ENCODE measurements around the gene DLEC1. TPM values are rescaled to one million over a fixed set of nuclear protein-coding genes. Genes with fewer than 3 reads are reported as not detected.

DLEC1 gene
- total and polyA plus RNA-seq, 9 of the 15 experiments (the other 6 are each of a cell fraction or from before 2014, with no cell fraction given), result 0.07 to 0.08 TPM; not detected in 7

DNA sequence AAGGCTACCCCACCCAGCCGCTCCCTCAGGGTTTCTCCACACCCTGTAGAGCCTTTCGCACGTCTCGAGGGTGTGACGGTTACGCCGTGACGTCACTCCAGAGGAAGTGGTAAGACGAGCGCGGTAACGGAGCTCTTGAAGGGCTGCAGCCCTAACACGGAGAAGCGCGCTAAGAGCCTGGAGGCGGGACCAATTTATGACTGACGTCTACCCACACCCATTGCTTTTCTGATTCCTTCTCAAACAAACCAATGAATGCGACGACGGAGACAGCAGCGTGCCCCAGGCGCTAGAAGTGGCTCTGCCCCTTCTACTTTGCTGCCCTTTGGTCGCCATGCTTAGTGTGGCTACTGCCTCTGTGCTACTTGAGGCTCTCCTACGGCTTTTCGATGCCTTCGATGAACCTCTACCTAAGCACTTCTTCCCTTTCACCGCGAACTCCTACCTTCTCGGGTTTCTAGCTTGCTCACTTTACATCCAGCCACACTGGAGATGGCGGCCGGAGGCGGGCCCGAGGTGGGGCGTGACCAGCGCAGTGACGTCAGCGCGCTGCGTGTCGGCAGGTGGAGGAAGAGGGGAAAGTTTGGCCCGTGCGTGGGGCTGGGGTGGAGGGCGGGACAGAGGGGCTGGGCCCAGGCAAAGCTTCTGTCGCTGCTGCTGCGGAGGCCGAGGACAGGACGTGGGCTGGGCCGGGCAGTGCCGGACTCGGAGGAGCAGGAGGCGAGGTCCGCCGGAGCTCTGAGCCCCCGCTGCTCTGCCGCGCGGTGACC is 126.1 kb downstream of the DLEC1 start, which contains the start of gene OXSR1 (continued):
- TF ChIP-seq, protein P1, sequence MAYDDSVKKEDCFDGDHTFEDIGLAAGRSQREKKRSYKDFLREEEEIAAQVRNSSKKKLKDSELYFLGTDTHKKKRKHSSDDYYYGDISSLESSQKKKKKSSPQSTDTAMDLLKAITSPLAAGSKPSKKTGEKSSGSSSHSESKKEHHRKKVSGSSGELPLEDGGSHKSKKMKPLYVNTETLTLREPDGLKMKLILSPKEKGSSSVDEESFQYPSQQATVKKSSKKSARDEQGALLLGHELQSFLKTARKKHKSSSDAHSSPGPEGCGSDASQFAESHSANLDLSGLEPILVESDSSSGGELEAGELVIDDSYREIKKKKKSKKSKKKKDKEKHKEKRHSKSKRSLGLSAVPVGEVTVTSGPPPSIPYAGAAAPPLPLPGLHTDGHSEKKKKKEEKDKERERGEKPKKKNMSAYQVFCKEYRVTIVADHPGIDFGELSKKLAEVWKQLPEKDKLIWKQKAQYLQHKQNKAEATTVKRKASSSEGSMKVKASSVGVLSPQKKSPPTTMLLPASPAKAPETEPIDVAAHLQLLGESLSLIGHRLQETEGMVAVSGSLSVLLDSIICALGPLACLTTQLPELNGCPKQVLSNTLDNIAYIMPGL (CRISPR knock-in tag; IDR thresholded peaks at IDR 0.05), result peak; percentile 88; the same call in 1 of the 2 replicates
- TF ChIP-seq SIN3B (IDR thresholded peaks at IDR 0.05; ENCODE audit: low read depth) (no peak; the same call in 1 of the 2 replicates), CTBP1 (IDR thresholded peaks at IDR 0.05; ENCODE audit: borderline replicate concordance) (peak; percentile 81), DACH1 (IDR thresholded peaks at IDR 0.05; ENCODE audit: partially characterized antibody) (no peak), U2AF1 (optimal IDR thresholded peaks at IDR 0.05; ENCODE audit: low read depth, low read length) (peak; percentile 69), MYNN (IDR thresholded peaks at IDR 0.05) (no peak; the same call in none of the 2 replicates), MYNN (CRISPR knock-in tag; IDR thresholded peaks at IDR 0.05) (no peak), IRF2 (CRISPR knock-in tag; IDR thresholded peaks at IDR 0.05) (no peak), CBX5 (IDR thresholded peaks at IDR 0.05; ENCODE audit: borderline replicate concordance, low read depth) (no peak)
- TF ChIP-seq, protein P2, sequence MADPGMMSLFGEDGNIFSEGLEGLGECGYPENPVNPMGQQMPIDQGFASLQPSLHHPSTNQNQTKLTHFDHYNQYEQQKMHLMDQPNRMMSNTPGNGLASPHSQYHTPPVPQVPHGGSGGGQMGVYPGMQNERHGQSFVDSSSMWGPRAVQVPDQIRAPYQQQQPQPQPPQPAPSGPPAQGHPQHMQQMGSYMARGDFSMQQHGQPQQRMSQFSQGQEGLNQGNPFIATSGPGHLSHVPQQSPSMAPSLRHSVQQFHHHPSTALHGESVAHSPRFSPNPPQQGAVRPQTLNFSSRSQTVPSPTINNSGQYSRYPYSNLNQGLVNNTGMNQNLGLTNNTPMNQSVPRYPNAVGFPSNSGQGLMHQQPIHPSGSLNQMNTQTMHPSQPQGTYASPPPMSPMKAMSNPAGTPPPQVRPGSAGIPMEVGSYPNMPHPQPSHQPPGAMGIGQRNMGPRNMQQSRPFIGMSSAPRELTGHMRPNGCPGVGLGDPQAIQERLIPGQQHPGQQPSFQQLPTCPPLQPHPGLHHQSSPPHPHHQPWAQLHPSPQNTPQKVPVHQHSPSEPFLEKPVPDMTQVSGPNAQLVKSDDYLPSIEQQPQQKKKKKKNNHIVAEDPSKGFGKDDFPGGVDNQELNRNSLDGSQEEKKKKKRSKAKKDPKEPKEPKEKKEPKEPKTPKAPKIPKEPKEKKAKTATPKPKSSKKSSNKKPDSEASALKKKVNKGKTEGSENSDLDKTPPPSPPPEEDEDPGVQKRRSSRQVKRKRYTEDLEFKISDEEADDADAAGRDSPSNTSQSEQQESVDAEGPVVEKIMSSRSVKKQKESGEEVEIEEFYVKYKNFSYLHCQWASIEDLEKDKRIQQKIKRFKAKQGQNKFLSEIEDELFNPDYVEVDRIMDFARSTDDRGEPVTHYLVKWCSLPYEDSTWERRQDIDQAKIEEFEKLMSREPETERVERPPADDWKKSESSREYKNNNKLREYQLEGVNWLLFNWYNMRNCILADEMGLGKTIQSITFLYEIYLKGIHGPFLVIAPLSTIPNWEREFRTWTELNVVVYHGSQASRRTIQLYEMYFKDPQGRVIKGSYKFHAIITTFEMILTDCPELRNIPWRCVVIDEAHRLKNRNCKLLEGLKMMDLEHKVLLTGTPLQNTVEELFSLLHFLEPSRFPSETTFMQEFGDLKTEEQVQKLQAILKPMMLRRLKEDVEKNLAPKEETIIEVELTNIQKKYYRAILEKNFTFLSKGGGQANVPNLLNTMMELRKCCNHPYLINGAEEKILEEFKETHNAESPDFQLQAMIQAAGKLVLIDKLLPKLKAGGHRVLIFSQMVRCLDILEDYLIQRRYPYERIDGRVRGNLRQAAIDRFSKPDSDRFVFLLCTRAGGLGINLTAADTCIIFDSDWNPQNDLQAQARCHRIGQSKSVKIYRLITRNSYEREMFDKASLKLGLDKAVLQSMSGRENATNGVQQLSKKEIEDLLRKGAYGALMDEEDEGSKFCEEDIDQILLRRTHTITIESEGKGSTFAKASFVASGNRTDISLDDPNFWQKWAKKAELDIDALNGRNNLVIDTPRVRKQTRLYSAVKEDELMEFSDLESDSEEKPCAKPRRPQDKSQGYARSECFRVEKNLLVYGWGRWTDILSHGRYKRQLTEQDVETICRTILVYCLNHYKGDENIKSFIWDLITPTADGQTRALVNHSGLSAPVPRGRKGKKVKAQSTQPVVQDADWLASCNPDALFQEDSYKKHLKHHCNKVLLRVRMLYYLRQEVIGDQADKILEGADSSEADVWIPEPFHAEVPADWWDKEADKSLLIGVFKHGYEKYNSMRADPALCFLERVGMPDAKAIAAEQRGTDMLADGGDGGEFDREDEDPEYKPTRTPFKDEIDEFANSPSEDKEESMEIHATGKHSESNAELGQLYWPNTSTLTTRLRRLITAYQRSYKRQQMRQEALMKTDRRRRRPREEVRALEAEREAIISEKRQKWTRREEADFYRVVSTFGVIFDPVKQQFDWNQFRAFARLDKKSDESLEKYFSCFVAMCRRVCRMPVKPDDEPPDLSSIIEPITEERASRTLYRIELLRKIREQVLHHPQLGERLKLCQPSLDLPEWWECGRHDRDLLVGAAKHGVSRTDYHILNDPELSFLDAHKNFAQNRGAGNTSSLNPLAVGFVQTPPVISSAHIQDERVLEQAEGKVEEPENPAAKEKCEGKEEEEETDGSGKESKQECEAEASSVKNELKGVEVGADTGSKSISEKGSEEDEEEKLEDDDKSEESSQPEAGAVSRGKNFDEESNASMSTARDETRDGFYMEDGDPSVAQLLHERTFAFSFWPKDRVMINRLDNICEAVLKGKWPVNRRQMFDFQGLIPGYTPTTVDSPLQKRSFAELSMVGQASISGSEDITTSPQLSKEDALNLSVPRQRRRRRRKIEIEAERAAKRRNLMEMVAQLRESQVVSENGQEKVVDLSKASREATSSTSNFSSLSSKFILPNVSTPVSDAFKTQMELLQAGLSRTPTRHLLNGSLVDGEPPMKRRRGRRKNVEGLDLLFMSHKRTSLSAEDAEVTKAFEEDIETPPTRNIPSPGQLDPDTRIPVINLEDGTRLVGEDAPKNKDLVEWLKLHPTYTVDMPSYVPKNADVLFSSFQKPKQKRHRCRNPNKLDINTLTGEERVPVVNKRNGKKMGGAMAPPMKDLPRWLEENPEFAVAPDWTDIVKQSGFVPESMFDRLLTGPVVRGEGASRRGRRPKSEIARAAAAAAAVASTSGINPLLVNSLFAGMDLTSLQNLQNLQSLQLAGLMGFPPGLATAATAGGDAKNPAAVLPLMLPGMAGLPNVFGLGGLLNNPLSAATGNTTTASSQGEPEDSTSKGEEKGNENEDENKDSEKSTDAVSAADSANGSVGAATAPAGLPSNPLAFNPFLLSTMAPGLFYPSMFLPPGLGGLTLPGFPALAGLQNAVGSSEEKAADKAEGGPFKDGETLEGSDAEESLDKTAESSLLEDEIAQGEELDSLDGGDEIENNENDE (IDR thresholded peaks at IDR 0.05; ENCODE audit: low read depth, low read length), result no peak
- TF ChIP-seq, protein P3, sequence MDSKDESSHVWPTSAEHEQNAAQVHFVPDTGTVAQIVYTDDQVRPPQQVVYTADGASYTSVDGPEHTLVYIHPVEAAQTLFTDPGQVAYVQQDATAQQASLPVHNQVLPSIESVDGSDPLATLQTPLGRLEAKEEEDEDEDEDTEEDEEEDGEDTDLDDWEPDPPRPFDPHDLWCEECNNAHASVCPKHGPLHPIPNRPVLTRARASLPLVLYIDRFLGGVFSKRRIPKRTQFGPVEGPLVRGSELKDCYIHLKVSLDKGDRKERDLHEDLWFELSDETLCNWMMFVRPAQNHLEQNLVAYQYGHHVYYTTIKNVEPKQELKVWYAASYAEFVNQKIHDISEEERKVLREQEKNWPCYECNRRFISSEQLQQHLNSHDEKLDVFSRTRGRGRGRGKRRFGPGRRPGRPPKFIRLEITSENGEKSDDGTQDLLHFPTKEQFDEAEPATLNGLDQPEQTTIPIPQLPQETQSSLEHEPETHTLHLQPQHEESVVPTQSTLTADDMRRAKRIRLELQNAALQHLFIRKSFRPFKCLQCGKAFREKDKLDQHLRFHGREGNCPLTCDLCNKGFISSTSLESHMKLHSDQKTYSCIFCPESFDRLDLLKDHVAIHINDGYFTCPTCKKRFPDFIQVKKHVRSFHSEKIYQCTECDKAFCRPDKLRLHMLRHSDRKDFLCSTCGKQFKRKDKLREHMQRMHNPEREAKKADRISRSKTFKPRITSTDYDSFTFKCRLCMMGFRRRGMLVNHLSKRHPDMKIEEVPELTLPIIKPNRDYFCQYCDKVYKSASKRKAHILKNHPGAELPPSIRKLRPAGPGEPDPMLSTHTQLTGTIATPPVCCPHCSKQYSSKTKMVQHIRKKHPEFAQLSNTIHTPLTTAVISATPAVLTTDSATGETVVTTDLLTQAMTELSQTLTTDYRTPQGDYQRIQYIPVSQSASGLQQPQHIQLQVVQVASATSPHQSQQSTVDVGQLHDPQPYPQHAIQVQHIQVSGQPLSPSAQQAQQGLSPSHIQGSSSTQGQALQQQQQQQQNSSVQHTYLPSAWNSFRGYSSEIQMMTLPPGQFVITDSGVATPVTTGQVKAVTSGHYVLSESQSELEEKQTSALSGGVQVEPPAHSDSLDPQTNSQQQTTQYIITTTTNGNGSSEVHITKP (IDR thresholded peaks at IDR 0.05; ENCODE audit: partially characterized antibody), result peak; percentile 22
